Smooth muscle cell of the brain vasculature (primary cell): ENCODE measurements around the gene ASB4.
A peak's percentile ranks its signal among the peaks of the same experiment; 100 is the strongest.
"Not testable (repeated sequence)": the region's sequence is repeated elsewhere in the genome, so short reads cannot be mapped to it uniquely, and the experiment has no call there.

Experiments used
- DNase-seq: peaks from one replicate; pipeline ENCODE4 v3.0.0-alpha.2; 2012; ENCODE audit warnings: low read depth, low spot score

ASB4 gene

GRCh38 chr7:95478272-95479037, 7.3 kb upstream of the ASB4 start:
- no peak for DNase-seq

- no peak for DNase-seq
These were observed 5.6 kb upstream of the ASB4 start for GRCh38 chr7:95479992-95480624.

- no peak for DNase-seq
These were observed 4.2 kb upstream of the ASB4 start for GRCh38 chr7:95481271-95482165.

GRCh38 chr7:95482424-95482823, 3.3 kb upstream of the ASB4 start:
- DNase-seq: no peak

- no peak for DNase-seq
These were observed 4.6 kb downstream of the ASB4 start for GRCh38 chr7:95490231-95490762.

- DNase-seq: no peak
These were observed 5.5 kb downstream of the ASB4 start for GRCh38 chr7:95491201-95491600.

GRCh38 chr7:95491634-95492314, 6.0 kb downstream of the ASB4 start:
- no peak for DNase-seq

GRCh38 chr7:95493247-95493646, 7.5 kb downstream of the ASB4 start:
- DNase-seq: no peak

GRCh38 chr7:95493844-95494243, 8.1 kb downstream of the ASB4 start:
- no peak for DNase-seq

- DNase-seq: no peak
These were observed 15.6 kb downstream of the ASB4 start for GRCh38 chr7:95501261-95501832.

- no peak for DNase-seq
These were observed 16.7 kb downstream of the ASB4 start for GRCh38 chr7:95502403-95502802.

- DNase-seq: no peak
These were observed 17.8 kb downstream of the ASB4 start for GRCh38 chr7:95503271-95504131.

GRCh38 chr7:95504132-95504588, 18.4 kb downstream of the ASB4 start:
- DNase-seq: not testable (repeated sequence)

GRCh38 chr7:95508780-95509179, 23.0 kb downstream of the ASB4 start:
- DNase-seq: no peak

- no peak for DNase-seq
These were observed 23.5 kb downstream of the ASB4 start for GRCh38 chr7:95509199-95509598.

GRCh38 chr7:95511716-95512260, 26.0 kb downstream of the ASB4 start:
- DNase-seq: peak; percentile 37

- DNase-seq: no peak
These were observed 31.7 kb downstream of the ASB4 start for GRCh38 chr7:95517458-95517857.

- no peak for DNase-seq
These were observed 32.1 kb downstream of the ASB4 start for GRCh38 chr7:95517870-95518269.

- DNase-seq: no peak
These were observed 34.4 kb downstream of the ASB4 start for GRCh38 chr7:95520136-95520535.

GRCh38 chr7:95525503-95525902, 39.8 kb downstream of the ASB4 start:
- no peak for DNase-seq
